GM20000 (cell line): Measurements from ENCODE around the gene NISCH.

Experiments used
- DNase-seq: peaks from one replicate; pipeline ENCODE4 v3.0.0; 2012; ENCODE audit warnings: low spot score
- TF ChIP-seq, protein P1 (sequence below): IDR thresholded peaks from 2 replicates; pipeline ENCODE4 v1.5.1; 2012; ENCODE audit warnings: mild to moderate bottlenecking, control low read depth; ENCODE audit errors: extremely low read depth, missing control alignments

NISCH gene

DNA sequence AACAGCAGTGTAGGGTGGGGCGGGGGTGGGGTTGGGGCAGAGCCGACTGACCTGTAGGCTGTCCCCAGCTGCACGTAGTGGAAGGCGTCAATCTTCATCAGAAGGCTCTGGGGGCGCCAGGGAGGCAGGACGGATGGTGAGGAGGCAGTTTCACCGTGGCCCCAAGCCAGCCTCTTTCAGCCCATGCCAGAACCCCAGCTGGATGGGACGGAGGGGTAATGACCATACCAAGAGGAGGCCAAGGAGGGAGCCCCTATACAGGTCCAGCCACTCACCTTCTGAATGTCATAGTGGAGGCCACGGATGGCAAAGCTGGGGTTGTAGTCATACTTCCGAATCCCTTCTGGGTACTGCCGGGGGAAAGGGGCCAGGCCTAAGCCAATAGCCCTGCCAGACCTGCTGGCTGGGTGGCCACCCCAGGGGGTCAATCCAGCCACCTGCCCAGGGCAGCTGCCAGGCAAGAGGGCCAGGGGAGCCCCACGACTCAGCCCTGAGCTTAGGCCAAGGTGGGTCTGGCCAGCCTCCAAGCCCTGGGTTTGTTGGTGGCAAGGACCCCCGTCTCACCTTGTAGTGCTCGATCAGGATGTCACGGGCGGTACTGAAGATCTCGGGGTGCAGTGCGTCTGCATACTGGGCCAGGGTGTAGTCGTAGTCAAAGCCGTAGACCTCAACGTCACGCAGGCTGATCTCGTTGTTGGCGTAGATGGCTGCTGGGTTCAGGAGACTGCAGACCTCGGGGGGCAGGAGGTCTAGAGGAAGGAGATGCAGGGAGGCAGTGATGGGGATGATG lies 73.4 kb downstream of the NISCH start:
- TF ChIP-seq, protein P1, sequence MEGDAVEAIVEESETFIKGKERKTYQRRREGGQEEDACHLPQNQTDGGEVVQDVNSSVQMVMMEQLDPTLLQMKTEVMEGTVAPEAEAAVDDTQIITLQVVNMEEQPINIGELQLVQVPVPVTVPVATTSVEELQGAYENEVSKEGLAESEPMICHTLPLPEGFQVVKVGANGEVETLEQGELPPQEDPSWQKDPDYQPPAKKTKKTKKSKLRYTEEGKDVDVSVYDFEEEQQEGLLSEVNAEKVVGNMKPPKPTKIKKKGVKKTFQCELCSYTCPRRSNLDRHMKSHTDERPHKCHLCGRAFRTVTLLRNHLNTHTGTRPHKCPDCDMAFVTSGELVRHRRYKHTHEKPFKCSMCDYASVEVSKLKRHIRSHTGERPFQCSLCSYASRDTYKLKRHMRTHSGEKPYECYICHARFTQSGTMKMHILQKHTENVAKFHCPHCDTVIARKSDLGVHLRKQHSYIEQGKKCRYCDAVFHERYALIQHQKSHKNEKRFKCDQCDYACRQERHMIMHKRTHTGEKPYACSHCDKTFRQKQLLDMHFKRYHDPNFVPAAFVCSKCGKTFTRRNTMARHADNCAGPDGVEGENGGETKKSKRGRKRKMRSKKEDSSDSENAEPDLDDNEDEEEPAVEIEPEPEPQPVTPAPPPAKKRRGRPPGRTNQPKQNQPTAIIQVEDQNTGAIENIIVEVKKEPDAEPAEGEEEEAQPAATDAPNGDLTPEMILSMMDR: no peak
- no peak for DNase-seq

DNA sequence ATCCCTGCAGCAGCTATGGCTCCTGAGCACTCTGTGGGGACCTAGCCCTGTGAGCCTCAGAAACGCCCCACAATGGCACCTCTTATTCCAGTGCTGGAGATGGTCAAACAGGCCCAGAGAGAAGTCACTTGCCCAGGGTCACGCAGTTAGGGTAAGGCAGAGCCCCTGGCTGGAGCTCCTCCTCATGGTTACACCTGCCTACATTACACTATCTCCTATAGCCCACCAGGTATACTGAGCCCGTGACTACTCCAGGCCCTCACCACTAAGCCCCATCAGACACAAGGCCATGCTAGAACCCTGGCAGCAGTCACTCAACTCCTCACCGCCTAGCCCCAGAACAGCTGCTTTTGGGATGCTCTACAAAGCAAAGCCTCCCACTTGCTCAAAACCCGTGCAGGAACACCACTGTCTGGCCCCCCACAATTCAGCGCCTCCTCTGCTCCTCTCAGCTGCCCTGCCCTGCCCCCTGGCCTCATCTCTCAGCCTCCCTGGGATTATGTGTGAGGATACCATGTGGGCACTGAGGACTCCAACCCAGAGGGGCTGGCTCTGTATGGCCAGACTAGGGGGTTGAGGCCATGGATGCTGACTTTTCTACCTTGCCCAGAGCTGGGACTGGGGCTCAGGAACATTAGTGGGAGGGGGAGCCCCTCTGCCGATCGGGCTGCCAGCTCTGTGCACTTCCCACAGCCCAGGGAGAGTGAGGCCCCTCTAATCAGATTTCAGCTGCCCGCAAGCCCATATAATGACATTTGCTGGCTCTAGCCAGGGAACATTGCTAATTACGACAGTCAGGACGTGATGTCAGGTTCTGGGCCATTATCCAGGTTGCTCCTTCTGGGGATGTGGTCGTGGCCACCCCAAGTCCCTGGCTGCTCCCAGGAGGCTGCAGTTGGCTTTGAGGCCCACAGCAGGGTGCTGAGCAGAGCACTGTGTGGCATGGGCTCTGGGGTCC lies 74.3 kb downstream of the NISCH start:
- TF ChIP-seq, protein P1: no peak
- no peak for DNase-seq

DNA sequence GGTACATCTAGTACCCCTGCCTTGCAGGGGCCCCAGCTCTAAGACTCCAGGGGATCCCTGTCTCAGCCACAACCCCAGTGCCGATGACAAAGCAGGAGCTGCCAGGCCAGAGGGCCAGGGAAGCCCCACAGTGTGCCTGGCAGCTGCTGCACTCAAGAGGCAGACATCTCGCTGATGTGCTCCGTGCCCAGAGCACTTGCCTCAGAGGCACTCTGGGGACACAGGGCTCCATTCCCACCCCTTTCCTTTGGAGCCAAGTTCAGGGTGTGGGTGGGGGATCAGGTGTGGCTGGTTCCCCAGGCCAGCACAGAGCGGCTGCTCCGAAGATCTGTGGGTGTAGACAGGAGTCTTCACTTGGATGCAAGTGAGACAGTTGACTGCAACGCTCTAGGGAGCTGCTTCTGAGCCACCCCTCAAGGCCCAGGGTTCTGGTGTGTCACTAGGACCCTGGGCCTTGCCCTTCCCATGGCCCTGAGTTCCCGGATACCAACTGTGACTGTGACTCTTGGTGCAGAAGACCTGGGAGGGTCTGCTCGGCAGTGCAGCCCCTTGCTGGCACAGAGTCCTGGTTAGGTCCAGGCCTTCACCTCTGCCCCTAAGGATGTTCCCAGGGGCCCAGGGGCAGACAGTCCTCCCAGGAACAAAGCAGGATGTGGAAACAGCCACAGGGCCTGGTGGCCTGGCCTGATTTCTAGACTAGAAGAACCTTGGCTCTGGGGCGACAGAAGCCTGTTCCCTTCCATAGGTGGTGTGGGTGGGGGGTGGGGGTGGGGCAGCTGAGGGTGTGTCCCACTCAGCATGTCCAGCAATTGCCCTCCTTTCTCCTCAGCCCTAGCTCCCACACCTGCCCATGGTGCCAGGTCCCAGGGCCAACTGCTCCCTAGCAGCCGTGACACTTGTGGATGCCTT lies 75.8 kb downstream of the NISCH start:
- peak; percentile 17 for DNase-seq
- TF ChIP-seq, protein P1: no peak

DNA sequence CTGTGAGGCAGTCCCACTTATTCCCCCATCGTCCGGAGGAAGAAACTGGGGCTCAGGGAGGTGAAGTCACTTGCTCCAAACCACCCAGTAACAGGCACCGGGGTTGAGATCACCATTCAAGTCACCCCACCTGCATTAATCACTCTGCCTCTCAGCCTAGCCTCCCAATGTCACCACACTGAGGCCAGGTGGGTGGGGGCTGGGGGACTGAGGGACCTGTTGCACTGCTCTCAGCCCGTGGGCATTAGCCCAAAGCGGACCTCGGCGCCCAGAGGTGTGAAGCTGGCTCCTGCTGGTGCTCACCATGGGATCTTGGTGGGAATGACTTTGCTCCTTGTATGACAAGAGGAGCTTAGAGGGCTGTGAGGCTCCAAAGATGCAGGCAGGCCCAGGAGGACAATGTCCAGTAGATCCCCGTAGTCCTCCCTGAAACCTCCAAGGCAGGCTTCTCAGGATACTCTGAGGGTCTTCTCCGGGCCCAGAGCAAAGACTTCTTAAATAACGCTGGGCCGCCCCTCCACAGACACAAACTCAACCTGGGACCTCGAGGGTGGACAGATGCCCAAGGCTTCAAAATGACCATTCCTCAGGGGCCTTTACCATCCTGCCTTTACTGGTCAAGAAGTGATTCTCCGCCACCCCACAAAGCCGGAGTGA lies 76.6 kb downstream of the NISCH start:
- TF ChIP-seq, protein P1: no peak
- peak; percentile 19 for DNase-seq

DNA sequence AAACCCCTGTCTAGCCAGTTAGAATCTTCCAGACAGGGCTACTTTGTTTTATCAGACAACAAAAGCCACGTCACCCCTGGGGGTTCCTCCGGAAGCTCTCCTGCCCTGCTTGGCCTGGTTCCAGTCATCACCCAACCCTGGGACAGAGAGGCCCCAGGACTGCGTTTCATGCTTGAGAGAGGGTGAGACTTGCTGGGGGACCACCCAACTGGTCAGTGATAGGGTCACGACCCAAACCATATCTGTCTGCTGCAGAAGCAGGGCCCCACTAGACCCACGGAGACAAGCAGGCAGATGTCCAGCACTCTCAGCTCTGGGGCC lies 77.1 kb downstream of the NISCH start:
- DNase-seq: peak; percentile 63
- TF ChIP-seq, protein P1: no peak

DNA sequence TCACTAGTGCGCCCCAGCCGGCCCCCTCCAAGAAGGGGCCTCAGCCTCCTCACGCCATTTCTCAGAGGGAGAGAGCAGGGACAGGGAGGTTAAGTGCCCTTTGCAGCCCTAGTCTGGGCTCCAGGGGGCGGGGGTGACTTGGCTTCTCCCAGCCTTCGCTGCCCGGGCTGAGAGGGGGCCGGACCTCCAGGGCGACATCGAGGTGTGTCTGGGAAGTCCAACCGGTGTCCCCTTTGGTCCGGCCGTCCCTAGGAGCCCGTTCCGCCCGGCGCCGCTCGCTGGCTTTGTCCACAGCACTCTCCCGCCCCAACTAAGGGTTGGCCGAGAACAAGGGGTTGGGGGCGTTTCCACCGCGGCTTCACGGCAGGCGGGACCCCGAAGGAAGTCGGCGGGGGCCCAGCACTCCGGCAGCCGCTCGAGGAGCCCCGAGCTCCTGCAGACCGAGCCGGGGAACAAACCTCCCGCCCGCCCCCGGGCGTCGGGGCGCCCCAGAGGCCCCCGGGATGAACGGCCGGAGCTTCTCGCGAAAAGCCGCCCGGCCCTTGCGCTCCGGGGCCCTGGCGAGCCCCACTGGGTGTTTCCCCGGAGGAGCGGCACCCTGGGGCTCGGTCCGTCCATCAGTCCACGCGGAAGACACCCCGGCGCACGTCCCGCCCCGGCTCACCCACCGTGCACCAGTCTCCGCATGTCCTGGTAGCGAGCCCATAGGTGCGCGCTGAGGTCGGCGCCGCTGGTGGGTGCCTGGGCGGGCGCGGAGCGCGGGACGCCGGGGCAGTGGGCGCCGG lies 77.6 kb downstream of the NISCH start:
- peak; percentile 72 for DNase-seq
- TF ChIP-seq, protein P1: no peak
